NT2/D1 (cell line): Measurements from ENCODE around the gene HOXB4.

Source experiments
- SUZ12 ChIP-seq: IDR thresholded peaks from 2 replicates; pipeline ENCODE4 v1.6.1; 2011; ENCODE audit not compliant: insufficient read length, insufficient read depth; ENCODE audit errors: extremely low read depth
- YY1 ChIP-seq: IDR thresholded peaks from 2 replicates; pipeline ENCODE4 v1.6.1; 2011; ENCODE audit not compliant: insufficient read length, insufficient read depth
- ZNF274 ChIP-seq: IDR thresholded peaks from 2 replicates; pipeline ENCODE4 v1.6.1; 2011; ENCODE audit warnings: mild to moderate bottlenecking, low read depth, low read length

DNA sequence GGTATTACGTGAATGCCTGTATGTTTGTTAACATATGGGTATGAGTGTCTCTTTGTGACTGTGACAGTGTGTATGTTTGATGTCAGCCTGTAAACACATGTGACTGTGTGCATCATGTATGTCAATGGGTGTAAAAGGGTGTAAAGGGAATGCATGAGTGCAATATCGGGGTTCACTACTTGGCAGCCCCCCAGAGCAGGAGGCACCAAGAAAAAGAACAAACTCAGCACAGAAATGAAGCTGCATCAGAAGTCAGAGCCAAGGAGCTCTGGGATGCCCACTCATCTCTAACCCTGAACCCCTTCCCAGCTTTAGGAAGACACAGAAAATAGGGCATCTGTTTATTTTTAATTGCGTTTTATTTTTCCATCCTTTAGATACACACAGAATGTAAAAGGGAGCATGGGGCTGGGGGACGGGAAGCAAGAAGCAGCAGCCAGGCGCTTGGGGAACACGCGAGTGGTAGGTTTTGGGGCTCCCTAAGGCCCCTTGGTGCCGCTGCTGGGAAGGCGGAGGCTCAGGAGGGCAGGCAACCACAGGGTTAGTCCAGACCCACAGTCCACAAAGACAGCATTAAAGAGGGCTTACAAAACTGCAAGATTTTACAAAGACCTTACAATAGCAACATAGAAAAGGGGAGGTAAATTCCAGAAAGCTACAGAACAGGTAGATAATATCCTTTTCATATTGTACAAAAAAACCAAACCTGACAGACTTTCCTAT is 28.9 kb upstream of the HOXB4 start:
- TF ChIP-seq ZNF274 (no peak), YY1 (no peak), SUZ12 (no peak)
